Activated T-helper 1 cell treated with anti-CD3 and anti-CD28 coated beads, Interleukin-2, amount 50 U/mL, for 16 hours (primary cell): ENCODE measurements around the gene SEC23A.
"Not testable (repeated sequence)": the region's sequence is repeated elsewhere in the genome, so short reads cannot be mapped to it uniquely, and the experiment has no call there.

Experiments
- DNase-seq, 2 donors: peaks; one replicate each; pipeline ENCODE4 v3.0.0-alpha.2; 2020; ENCODE audit warnings: low read depth in 1 of 2, low spot score in 1 of 2

Gene SEC23A

GRCh38 chr14:39094515-39094914 is 8.5 kb downstream of the SEC23A start:
- DNase-seq, result no peak

- no peak for DNase-seq
Measured at GRCh38 chr14:39091716-39092115, 11.3 kb downstream of the SEC23A start.

- no peak for DNase-seq
Measured at GRCh38 chr14:39090548-39091111, 12.4 kb downstream of the SEC23A start.

- DNase-seq, result no peak
Measured at GRCh38 chr14:39087493-39087892, 15.5 kb downstream of the SEC23A start.

- no peak for DNase-seq
Measured at GRCh38 chr14:39085933-39086332, 17.1 kb downstream of the SEC23A start.

- DNase-seq, result no peak
Measured at GRCh38 chr14:39083127-39083526, 19.9 kb downstream of the SEC23A start.

GRCh38 chr14:39080886-39081285 is 22.1 kb downstream of the SEC23A start:
- DNase-seq, result no peak

GRCh38 chr14:39071096-39071495 is 31.9 kb downstream of the SEC23A start:
- DNase-seq, result no peak

GRCh38 chr14:39069923-39070322 is 33.1 kb downstream of the SEC23A start:
- DNase-seq, result no peak

GRCh38 chr14:39069169-39069805 is 33.7 kb downstream of the SEC23A start:
- DNase-seq, result not testable (repeated sequence)

- no peak for DNase-seq
Measured at GRCh38 chr14:39060818-39061437, 42.1 kb downstream of the SEC23A start.

GRCh38 chr14:39055786-39056474 is 47.1 kb downstream of the SEC23A start:
- no peak for DNase-seq

GRCh38 chr14:39052869-39053454 is 50.1 kb downstream of the SEC23A start:
- not testable (repeated sequence) for DNase-seq

GRCh38 chr14:39050389-39050788 is 52.6 kb downstream of the SEC23A start:
- no peak for DNase-seq

GRCh38 chr14:39045889-39046288 is 57.1 kb downstream of the SEC23A start:
- DNase-seq, result not testable (repeated sequence)

GRCh38 chr14:39043352-39043943 is 59.6 kb downstream of the SEC23A start:
- DNase-seq, result no peak

- DNase-seq, result no peak
Measured at GRCh38 chr14:39040529-39040928, 62.5 kb downstream of the SEC23A start.

- DNase-seq, result no peak
Measured at GRCh38 chr14:39038542-39038941, 64.5 kb downstream of the SEC23A start.

GRCh38 chr14:39036760-39037159 is 66.3 kb downstream of the SEC23A start:
- no peak for DNase-seq

- DNase-seq, result no peak
Measured at GRCh38 chr14:39035336-39035735, 67.7 kb downstream of the SEC23A start.
